Stimulated activated effector memory CD8-positive, alpha-beta T cell treated with anti-CD3 and anti-CD28 coated beads, Interleukin-12 subunit alpha, Interleukin-12 subunit beta, amount 100 ng/mL, for 72 hours (primary cell): ENCODE data around the gene TMSB15B.
"Not testable (repeated sequence)": the region's sequence is repeated elsewhere in the genome, so short reads cannot be mapped to it uniquely, and the experiment has no call there.

ENCODE experiments used
- ATAC-seq: fragments of 150-1000 bp; cut with Tn5 transposase; 2 replicates; pipeline ENCODE4 v1.10.0; 2021
- DNase-seq, 2 donors: peaks; one replicate each; pipeline ENCODE4 v3.0.0; 2021 to 2022; ENCODE audit warnings: low spot score in 2 of 2
- H3K27ac Mint-ChIP-seq: one replicate; pipeline ENCODE4 v1.8.0; 2022; ENCODE audit warnings: mild to moderate bottlenecking, mixed read lengths
- H3K36me3 Mint-ChIP-seq: one replicate; pipeline ENCODE4 v1.8.0; 2022; ENCODE audit warnings: mild to moderate bottlenecking, mixed read lengths
- H3K4me1 Mint-ChIP-seq: one replicate; pipeline ENCODE4 v1.8.0; 2022; ENCODE audit warnings: mixed read lengths
- H3K4me3 Mint-ChIP-seq: one replicate; pipeline ENCODE4 v1.8.0; 2022; ENCODE audit warnings: mild to moderate bottlenecking, mixed read lengths
- H3K9me3 Mint-ChIP-seq: one replicate; pipeline ENCODE4 v1.8.0; 2022; ENCODE audit warnings: mixed read lengths

TMSB15B gene

GRCh38 chrX:103983508-103983907 is 21.1 kb downstream of the TMSB15B start:
- not testable (repeated sequence) for ATAC-seq, H3K36me3 Mint-ChIP-seq, H3K9me3 Mint-ChIP-seq, H3K27ac Mint-ChIP-seq, H3K4me3 Mint-ChIP-seq, DNase-seq, H3K4me1 Mint-ChIP-seq

GRCh38 chrX:103999234-103999633 is 36.8 kb downstream of the TMSB15B start:
- ATAC-seq, result no peak
- H3K27ac Mint-ChIP-seq, result no peak overlapping the region
- H3K4me1 Mint-ChIP-seq, result no peaks in the 10 kb centered on the region
- DNase-seq, result no peak
- H3K36me3 Mint-ChIP-seq, result no peaks in the 10 kb centered on the region
- no peaks in the 10 kb centered on the region for H3K9me3 Mint-ChIP-seq
- no peak overlapping the region for H3K4me3 Mint-ChIP-seq

- ATAC-seq (no peak), DNase-seq (no peak)
- Mint-ChIP-seq H3K9me3 (no peaks in the 10 kb centered on the region), H3K4me1 (no peaks in the 10 kb centered on the region), H3K4me3 (no peak overlapping the region), H3K27ac (no peak overlapping the region), H3K36me3 (no peaks in the 10 kb centered on the region)
Measured at GRCh38 chrX:104008831-104009230, 46.4 kb downstream of the TMSB15B start.

- no peak overlapping the region for H3K27ac Mint-ChIP-seq
- no peak for DNase-seq
- no peak overlapping the region for H3K4me3 Mint-ChIP-seq
- no peaks in the 10 kb centered on the region for H3K36me3 Mint-ChIP-seq
- H3K9me3 Mint-ChIP-seq, result no peaks in the 10 kb centered on the region
- no peak for ATAC-seq
- no peaks in the 10 kb centered on the region for H3K4me1 Mint-ChIP-seq
Measured at GRCh38 chrX:104013158-104013557, 50.7 kb downstream of the TMSB15B start.

- no peaks in the 10 kb centered on the region for H3K36me3 Mint-ChIP-seq
Measured at GRCh38 chrX:104013606-104014005, 51.2 kb downstream of the TMSB15B start, which contains the start of gene H2BW1. H2BW1 (minus strand) TSS chrX:104013708; CDS start chrX:104013576, 132 bp downstream.

GRCh38 chrX:104015576-104015975 is 53.1 kb downstream of the TMSB15B start:
- not testable (repeated sequence) for H3K36me3 Mint-ChIP-seq, H3K27ac Mint-ChIP-seq, DNase-seq, H3K4me1 Mint-ChIP-seq, ATAC-seq, H3K9me3 Mint-ChIP-seq, H3K4me3 Mint-ChIP-seq

More at GRCh38 chrX:104013606-104014005, 51.2 kb downstream of the TMSB15B start, which contains the start of gene H2BW1:
- Mint-ChIP-seq H3K4me3 (no peak within 1 kb of the TSS), H3K27ac (no peak within 1 kb of the TSS), H3K9me3 (no peaks in the 10 kb centered on the region), H3K4me1 (no peaks in the 10 kb centered on the region)
- DNase-seq (no peak), ATAC-seq (no peak)
